K562 (cell line): ENCODE data around the gene LRRC14B. TPM values are rescaled to one million over a fixed set of nuclear protein-coding genes. Genes with fewer than 3 reads are reported as not detected.

Experiments
- ATAC-seq: fragments of 200-7000 bp; cut with Tn5 transposase; 3 replicates; pipeline ENCODE4 v1.9.1; 2020; ENCODE audit warnings: moderate library complexity
- BruUV-seq: library from RNA; stranded (reverse); fragments of 400-500 nt; replicated peaks from 2 replicates; lab custom pipeline; 2021; lab: Mats Ljungman, UMichigan
- CTCF ChIA-PET: fragments of 300-600 bp; formaldehyde crosslinking; extraction: SDS; loops from one replicate; lab custom pipeline; 2021; ENCODE audit warnings: low intra/inter-chr PET ratio; lab: Yijun Ruan, JAX
- POLR2A ChIA-PET: fragments of 300-600, 350-650 bp; sonication (Branson Sonifier 250); formaldehyde crosslinking; extraction: SDS; loops from one replicate; lab custom pipeline; 2021; ENCODE audit warnings: antibody characterized with exemption, inconsistent platforms; lab: Yijun Ruan, JAX
- DNase-seq, 4 experiments: peaks; one replicate each; pipeline versions ENCODE4 v3.0.0 to v3.0.0-alpha.2; 2011 to 2018; ENCODE audit warnings: low spot score in 3 of 4, mixed read lengths in 3 of 4; ENCODE audit errors: extremely low read depth in 1 of 4
- FAIRE-seq: peaks from 2 replicates; lab custom pipeline; 2011; peaks lifted over from hg19 to GRCh38; lab: Jason Lieb, UNC
- H2AFZ ChIP-seq: 2 replicates; pipeline ENCODE4 v1.6.0; 2011; ENCODE audit warnings: low read depth, low read length, control low read depth, inconsistent platforms
- H3K27ac ChIP-seq: fragments of 200-600 bp; 3 replicates; pipeline ENCODE4 v1.8.0; 2011; ENCODE audit warnings: low read depth, mild to moderate bottlenecking, control low read depth, inconsistent platforms, low read length, moderate library complexity, mixed read lengths; ENCODE audit errors: extremely low read depth
- H3K27me3 ChIP-seq, 2 experiments: fragments of 300-600 bp in 1 of 2; 2 replicates in 1 of 2; 3 replicates in 1 of 2; pipeline versions ENCODE4 v1.6.0 to v1.8.0; 2011; ENCODE audit warnings: inconsistent platforms in 2 of 2, low read length in 2 of 2, mild to moderate bottlenecking in 1 of 2, mixed read lengths in 1 of 2, moderate library complexity in 1 of 2; ENCODE audit not compliant: control insufficient read depth in 2 of 2, insufficient read depth in 2 of 2
- H3K36me3 ChIP-seq: fragments of 300-600 bp; 3 replicates; pipeline ENCODE4 v1.8.0; 2011; ENCODE audit warnings: mild to moderate bottlenecking, low read length, inconsistent platforms; ENCODE audit not compliant: control insufficient read depth, insufficient read depth
- H3K4me1 ChIP-seq, 2 experiments: fragments of 200-600 bp in 1 of 2; replicated peaks in 1 of 2; 2 replicates in 1 of 2; 3 replicates in 1 of 2; pipeline versions ENCODE4 v1.5.1 to v1.8.0; 2011; ENCODE audit warnings: inconsistent platforms in 2 of 2, low read length in 2 of 2, mild to moderate bottlenecking in 1 of 2, mixed read lengths in 1 of 2, moderate library complexity in 1 of 2; ENCODE audit not compliant: control insufficient read depth in 2 of 2, insufficient read depth in 2 of 2
- H3K4me2 ChIP-seq: 2 replicates; pipeline ENCODE4 v1.6.1; 2011; ENCODE audit warnings: low read length, control low read depth, inconsistent platforms, mixed read lengths; ENCODE audit not compliant: insufficient read depth
- H3K4me3 ChIP-seq: fragments of 200-600 bp; sonication (generic), shearing (Covaris generic); 2 replicates; pipeline ENCODE4 v1.5.1; 2016; ENCODE audit warnings: control low read depth, inconsistent platforms
- H3K79me2 ChIP-seq: fragments of 200-600 bp; 3 replicates; pipeline ENCODE4 v1.8.0; 2011; ENCODE audit warnings: low read length, inconsistent platforms; ENCODE audit not compliant: control insufficient read depth, insufficient read depth
- H3K9ac ChIP-seq, 2 experiments: 2 replicates each; pipeline versions ENCODE4 v1.6.0 to v1.6.1; 2011; ENCODE audit warnings: low read depth in 2 of 2, low read length in 2 of 2, control low read depth in 1 of 2, inconsistent platforms in 1 of 2, mild to moderate bottlenecking in 1 of 2, mixed read lengths in 1 of 2; ENCODE audit not compliant: insufficient read depth in 1 of 2
- H3K9me1 ChIP-seq: one replicate; pipeline ENCODE4 v1.6.0; 2011; ENCODE audit warnings: inconsistent platforms, mild to moderate bottlenecking, low read length, moderate library complexity; ENCODE audit not compliant: control insufficient read depth, insufficient read depth
- H3K9me3 ChIP-seq: replicated peaks from 2 replicates; pipeline ENCODE4 v1.5.1; 2011; ENCODE audit warnings: low read depth, low read length, inconsistent platforms; ENCODE audit not compliant: control insufficient read depth, insufficient read depth
- H4K20me1 ChIP-seq: replicated peaks from 2 replicates; pipeline ENCODE4 v1.6.1; 2011; ENCODE audit warnings: low read length, inconsistent platforms, mixed read lengths; ENCODE audit not compliant: control insufficient read depth, insufficient read depth
- CEBPG ChIP-seq, 3 experiments: fragments of 200-800 bp in 1 of 3; sonication (Bioruptor generic) in 1 of 3; sonication (generic) in 1 of 3; formaldehyde crosslinking in 1 of 3; IDR thresholded peaks in 2 of 3; conservative IDR thresholded peaks in 1 of 3; 2 replicates each; pipeline versions ENCODE4 v1.6.1 to v1.8.0; 2016 to 2022; ENCODE audit warnings: missing compliant biosample characterization in 2 of 3, missing genetic modification characterization in 2 of 3, mild to moderate bottlenecking in 1 of 3, missing genetic modification reagents in 1 of 3
- ZNF79 ChIP-seq: fragments of 250-450 bp; sonication (Bioruptor Pico); IDR thresholded peaks from 2 replicates; pipeline ENCODE4 v1.4.0; 2020; ENCODE audit warnings: low read depth, mild to moderate bottlenecking, moderate library complexity
- WGBS: fragments of 100-300 bp; shearing (Covaris generic); methylation state at CpG from one replicate; pipeline ENCODE4 v1.1.6; 2016; ENCODE audit warnings: low coverage, mixed read lengths; ENCODE audit not compliant: insufficient coverage; ENCODE audit errors: missing lambda C conversion rate; 5-methylcytosine and 5-hydroxymethylcytosine counted together
- in situ Hi-C: fragments of 300-500 bp; cut with MboI; formaldehyde crosslinking; loops from 4 replicates; pipeline ENCODE4 v1.15.0; 2018; ENCODE audit warnings: inconsistent platforms, mixed read lengths
- intact Hi-C: fragments of 100-400 bp; cut with micrococcal nuclease; formaldehyde crosslinking; loops from 2 replicates; pipeline ENCODE4 v1.14.2; 2022
- polyA plus RNA-seq, 8 experiments: library from polyadenylated mRNA; depleted of rRNA in 4 of 8; stranded (reverse) in 5 of 8; unstranded in 3 of 8; fragments of >200 nt; fragmentation: Nextera tagmentation in 2 of 8; fragmentation: Illumina TruSeq in 1 of 8; extraction: Ambion mirVana in 2 of 8; extraction: Trizol in 1 of 8; gene quantifications; 2 replicates each; pipeline versions ENCODE4 v1.2.1 to v1.2.3, GENCODE V29; 2011 to 2014; ENCODE audit warnings: inconsistent platforms in 1 of 8, missing spikeins in 1 of 8
- total RNA-seq, 7 experiments: library from RNA; depleted of rRNA in 6 of 7; stranded (reverse); fragments of >200 nt in 6 of 7; fragmentation: Illumina TruSeq in 2 of 7; extraction: Trizol in 2 of 7; gene quantifications; 2 replicates each; pipeline versions ENCODE4 v1.2.1 to v1.2.3, GENCODE V29; 2011 to 2021; ENCODE audit warnings: low replicate concordance in 1 of 7
- TF ChIP-seq, protein P1 (sequence below): fragments of 450-650 bp; IDR thresholded peaks from 2 replicates; pipeline ENCODE4 v1.6.1; 2016

The LRRC14B gene
- total and polyA plus RNA-seq, 9 of the 15 experiments (the other 6 are each of a cell fraction or from before 2014, with no cell fraction given) = not detected

DNA sequence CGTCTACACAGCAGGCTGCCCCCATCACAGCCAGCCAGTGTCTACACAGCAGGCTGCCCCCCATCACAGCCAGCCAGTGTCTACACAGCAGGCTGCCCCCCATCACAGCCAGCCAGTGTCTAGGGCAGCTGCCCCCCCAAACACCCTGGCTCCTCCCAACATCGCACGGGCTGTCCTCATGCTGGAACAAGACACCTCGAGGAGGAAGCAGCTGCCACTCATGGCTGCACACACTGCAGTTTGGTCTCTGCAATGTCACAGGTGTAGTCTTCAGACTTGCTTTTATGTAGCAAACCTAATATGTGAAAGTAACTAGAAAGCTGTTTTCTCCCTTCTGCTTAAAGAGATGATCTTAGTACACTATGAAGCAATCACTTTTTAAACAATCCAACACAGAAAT is 9.7 kb downstream of the LRRC14B start:
- intact Hi-C loops (no loop called here), in situ Hi-C loops (no loop called here)
- no peaks in the 10 kb centered on the region; the same call in 1 of the 2 replicates for H4K20me1 ChIP-seq
- no peaks in the 10 kb centered on the region for H3K9me3 ChIP-seq
- POLR2A ChIA-PET = interaction anchor here (1.0 kb wide), 1 partner anchor 12 kb away, joined by 3 read pairs; no protein-coding TSS in a partner anchor
- WGBS = 20% methylated on average over 4 of the region's 4 CpGs
- no peak overlapping the region for H3K27ac ChIP-seq
- H3K4me1 ChIP-seq = peaks cover 2 to 26% of the 10 kb centered on the region in 2 experiments; a peak in 3 of 5 replicates
- peaks cover 1% of the 10 kb centered on the region; the same call in 1 of the 3 replicates for H3K79me2 ChIP-seq
- no peak overlapping the region for H3K4me2 ChIP-seq
- H2AFZ ChIP-seq = no peak overlapping the region
- TF ChIP-seq ZNF79 (CRISPR knock-in tag) (no peak), CEBPG (CRISPR knock-in tag; IDR thresholded peaks at IDR 0.05) (no peak), CEBPG (tag; conservative IDR thresholded peaks at IDR 0.05 in 1 of 2, IDR thresholded peaks at IDR 0.05 in 1 of 2) (0 out of 4 replicates have a peak, but pooled peaks of 1 of the 2 experiments have one; percentile 18)
- TF ChIP-seq, protein P1, sequence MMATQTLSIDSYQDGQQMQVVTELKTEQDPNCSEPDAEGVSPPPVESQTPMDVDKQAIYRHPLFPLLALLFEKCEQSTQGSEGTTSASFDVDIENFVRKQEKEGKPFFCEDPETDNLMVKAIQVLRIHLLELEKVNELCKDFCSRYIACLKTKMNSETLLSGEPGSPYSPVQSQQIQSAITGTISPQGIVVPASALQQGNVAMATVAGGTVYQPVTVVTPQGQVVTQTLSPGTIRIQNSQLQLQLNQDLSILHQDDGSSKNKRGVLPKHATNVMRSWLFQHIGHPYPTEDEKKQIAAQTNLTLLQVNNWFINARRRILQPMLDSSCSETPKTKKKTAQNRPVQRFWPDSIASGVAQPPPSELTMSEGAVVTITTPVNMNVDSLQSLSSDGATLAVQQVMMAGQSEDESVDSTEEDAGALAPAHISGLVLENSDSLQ = peak; percentile 35; the same call in 1 of the 2 replicates
- no peak overlapping the region for H3K4me3 ChIP-seq
- H3K9me1 ChIP-seq = no peaks in the 10 kb centered on the region
- CTCF ChIA-PET = no interaction called here
- no TSS peak for BruUV-seq
- ATAC-seq (no peak), DNase-seq (no peak), FAIRE-seq (no peak)
- no peaks in the 10 kb centered on the region for H3K27me3 ChIP-seq
- peaks cover 27% of the 10 kb centered on the region for H3K36me3 ChIP-seq
- H3K9ac ChIP-seq = no peak overlapping the region
